Measurements from ENCODE around the gene KRT33B. TPM values are rescaled to one million over a fixed set of nuclear protein-coding genes. Genes with fewer than 3 reads are reported as not detected.

Gene KRT33B
- total RNA-seq, 1 experiment from 2014 or later, result not detected

DNA sequence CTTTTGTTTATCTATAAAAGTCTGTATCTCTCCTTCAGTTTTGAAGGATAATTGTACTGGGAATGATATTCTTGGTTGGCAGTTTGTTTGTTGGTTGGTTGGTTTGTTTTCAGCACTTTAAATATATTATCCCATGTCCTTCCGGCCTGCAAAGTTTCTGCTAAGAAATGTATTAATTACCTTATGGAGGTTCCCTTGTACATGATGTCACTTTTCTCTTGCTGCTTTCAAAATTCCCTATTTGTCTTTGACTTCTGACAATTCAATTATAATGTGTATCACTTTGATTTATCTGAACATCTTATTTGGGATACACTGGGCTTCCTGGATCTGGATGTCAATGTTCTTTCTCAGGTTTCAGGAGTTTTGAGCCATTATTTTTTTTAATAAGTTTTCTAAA is 16.6 kb upstream of the KRT33B start (continued):
- TF ChIP-seq CBFB (CRISPR knock-in tag; IDR thresholded peaks at IDR 0.05; ENCODE audit: low read depth), result no peak
- no peak for TF ChIP-seq GTF2I (CRISPR knock-in tag; conservative IDR thresholded peaks at IDR 0.05)
- no peak for TF ChIP-seq SP1 (CRISPR knock-in tag; conservative IDR thresholded peaks at IDR 0.05)

- no peak for DNase-seq (ENCODE audit: low spot score)
These were observed 14.1 kb upstream of the KRT33B start for GRCh38 chr17:41383690-41384089.

More at GRCh38 chr17:41383690-41384089, 14.1 kb upstream of the KRT33B start:
- Mint-ChIP-seq H3K27ac (no peak overlapping the region), H3K9me3 (peaks cover 22% of the 10 kb centered on the region), H3K36me3 (peaks cover 6% of the 10 kb centered on the region), H3K4me1 (no peaks in the 10 kb centered on the region), H3K27me3 (ENCODE audit: low read depth) (peaks cover 6% of the 10 kb centered on the region), H3K4me3 (no peak overlapping the region)
- POLR2A ChIA-PET, result no interaction called here
- CTCF ChIA-PET, result no interaction called here
- TF ChIP-seq, protein P1, sequence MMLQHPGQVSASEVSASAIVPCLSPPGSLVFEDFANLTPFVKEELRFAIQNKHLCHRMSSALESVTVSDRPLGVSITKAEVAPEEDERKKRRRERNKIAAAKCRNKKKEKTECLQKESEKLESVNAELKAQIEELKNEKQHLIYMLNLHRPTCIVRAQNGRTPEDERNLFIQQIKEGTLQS (CRISPR knock-in tag; conservative IDR thresholded peaks at IDR 0.05), result no peak
- TF ChIP-seq ARID4B (CRISPR knock-in tag; IDR thresholded peaks at IDR 0.05; ENCODE audit: borderline replicate concordance), result no peak
- TF ChIP-seq, protein P2, sequence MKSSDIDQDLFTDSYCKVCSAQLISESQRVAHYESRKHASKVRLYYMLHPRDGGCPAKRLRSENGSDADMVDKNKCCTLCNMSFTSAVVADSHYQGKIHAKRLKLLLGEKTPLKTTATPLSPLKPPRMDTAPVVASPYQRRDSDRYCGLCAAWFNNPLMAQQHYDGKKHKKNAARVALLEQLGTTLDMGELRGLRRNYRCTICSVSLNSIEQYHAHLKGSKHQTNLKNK (CRISPR knock-in tag; IDR thresholded peaks at IDR 0.05), result no peak
- no peak for TF ChIP-seq KAT7 (CRISPR knock-in tag; IDR thresholded peaks at IDR 0.05; ENCODE audit: borderline replicate concordance)
- no peak for TF ChIP-seq GTF2I (CRISPR knock-in tag; conservative IDR thresholded peaks at IDR 0.05)
- no peak for TF ChIP-seq GRHL2 (CRISPR knock-in tag; IDR thresholded peaks at IDR 0.05; ENCODE audit: insufficient replicate concordance, severe bottlenecking)
- no peak for TF ChIP-seq MXD4 (CRISPR knock-in tag; IDR thresholded peaks at IDR 0.05; ENCODE audit: borderline replicate concordance)
- TF ChIP-seq NFE2L1 (CRISPR knock-in tag; IDR thresholded peaks at IDR 0.05), result no peak
- no peak for TF ChIP-seq SP1 (CRISPR knock-in tag; conservative IDR thresholded peaks at IDR 0.05)
- TF ChIP-seq NFYB (CRISPR knock-in tag; conservative IDR thresholded peaks at IDR 0.05; ENCODE audit: low read depth), result no peak
- no peak for TF ChIP-seq ERG (CRISPR knock-in tag; IDR thresholded peaks at IDR 0.05)
- no peak for TF ChIP-seq NFATC4 (CRISPR knock-in tag; IDR thresholded peaks at IDR 0.05)
- TF ChIP-seq, protein P3, sequence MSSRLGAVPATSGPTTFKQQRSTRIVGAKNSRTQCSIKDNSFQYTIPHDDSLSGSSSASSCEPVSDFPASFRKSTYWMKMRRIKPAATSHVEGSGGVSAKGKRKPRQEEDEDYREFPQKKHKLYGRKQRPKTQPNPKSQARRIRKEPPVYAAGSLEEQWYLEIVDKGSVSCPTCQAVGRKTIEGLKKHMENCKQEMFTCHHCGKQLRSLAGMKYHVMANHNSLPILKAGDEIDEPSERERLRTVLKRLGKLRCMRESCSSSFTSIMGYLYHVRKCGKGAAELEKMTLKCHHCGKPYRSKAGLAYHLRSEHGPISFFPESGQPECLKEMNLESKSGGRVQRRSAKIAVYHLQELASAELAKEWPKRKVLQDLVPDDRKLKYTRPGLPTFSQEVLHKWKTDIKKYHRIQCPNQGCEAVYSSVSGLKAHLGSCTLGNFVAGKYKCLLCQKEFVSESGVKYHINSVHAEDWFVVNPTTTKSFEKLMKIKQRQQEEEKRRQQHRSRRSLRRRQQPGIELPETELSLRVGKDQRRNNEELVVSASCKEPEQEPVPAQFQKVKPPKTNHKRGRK (CRISPR knock-in tag; IDR thresholded peaks at IDR 0.05; ENCODE audit: borderline replicate concordance), result no peak
- no peak for ATAC-seq

Data from WTC11 (cell line).